Cerebellar cortex (tissue), 1 donor: ENCODE results near the gene SOHLH2.

Experiments used
- DNase-seq: peaks from one replicate; pipeline ENCODE4 v3.0.0-alpha.2; 2015; ENCODE audit warnings: low spot score

SOHLH2 gene

DNA sequence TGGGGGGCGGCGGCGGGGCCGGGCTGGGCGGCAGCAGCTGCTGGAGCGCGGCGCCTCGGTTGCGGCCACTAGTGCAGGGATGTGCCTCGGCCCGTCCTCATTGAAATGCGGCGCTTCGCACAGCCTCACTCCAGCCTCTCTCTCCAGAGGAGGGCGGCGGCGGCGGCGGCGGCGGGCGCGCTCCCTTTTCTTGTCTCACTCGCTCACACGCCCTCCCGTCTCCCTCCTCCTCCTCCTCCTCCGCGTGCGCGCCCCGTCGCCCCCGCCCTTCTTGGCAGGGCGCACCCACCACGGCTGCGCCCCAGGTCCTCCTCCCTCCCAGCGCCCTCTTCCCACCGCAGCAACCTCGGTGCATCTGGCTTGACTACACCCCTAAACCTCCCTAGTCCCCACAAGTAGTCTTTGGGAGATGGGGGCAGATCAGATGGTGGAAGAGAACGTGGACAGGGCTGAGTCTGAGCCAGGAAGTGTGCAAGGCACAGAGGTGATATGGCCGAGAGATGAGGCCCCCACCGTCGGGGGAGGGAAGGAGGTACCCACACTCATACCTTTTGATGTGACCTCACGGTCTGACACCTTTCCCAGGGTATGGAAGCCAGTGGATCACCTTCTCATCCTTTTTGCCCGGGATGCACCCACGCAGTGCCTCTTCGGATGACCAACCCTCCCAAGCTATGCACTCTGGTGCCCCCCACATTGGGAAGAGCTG lies 83.0 kb downstream of the SOHLH2 start, which contains the start of gene DCLK1:
TSS of gene DCLK1 (minus strand) at position 161 of the 709 bp plus-strand sequence.
- no peak for DNase-seq

DNA sequence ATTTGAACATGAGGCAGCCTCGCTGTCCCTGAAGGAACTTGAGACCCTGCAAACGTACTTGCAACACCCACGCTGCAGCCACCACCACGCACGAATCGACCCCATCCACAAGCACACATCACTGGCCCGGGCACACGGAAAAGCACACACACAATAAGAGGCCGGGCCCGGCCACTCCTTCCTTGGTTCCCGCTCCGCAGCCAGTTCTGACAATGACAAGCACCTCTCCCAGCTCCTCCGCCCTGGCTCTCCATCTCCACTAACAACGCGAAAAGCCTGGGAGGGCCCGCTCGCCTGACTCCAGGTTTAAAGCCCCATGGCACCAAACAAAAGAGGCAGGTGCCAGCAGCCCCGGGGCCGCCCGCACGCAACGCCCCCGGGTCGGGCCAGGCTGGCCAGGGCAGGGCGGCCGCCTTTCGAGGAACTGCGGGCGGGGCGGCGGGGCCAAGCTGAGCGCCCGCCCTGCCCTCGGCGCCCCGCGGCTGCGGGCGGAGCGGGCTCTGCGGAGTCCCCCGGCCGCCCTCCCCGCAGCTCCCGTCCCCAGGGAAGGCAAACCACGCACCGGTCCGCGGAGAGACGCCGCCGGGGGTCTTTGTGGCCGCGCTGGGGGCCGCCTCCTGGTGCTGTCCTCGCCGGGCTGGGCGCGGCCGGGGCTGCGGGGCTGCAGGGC lies 83.7 kb downstream of the SOHLH2 start:
- DNase-seq, result no peak

DNA sequence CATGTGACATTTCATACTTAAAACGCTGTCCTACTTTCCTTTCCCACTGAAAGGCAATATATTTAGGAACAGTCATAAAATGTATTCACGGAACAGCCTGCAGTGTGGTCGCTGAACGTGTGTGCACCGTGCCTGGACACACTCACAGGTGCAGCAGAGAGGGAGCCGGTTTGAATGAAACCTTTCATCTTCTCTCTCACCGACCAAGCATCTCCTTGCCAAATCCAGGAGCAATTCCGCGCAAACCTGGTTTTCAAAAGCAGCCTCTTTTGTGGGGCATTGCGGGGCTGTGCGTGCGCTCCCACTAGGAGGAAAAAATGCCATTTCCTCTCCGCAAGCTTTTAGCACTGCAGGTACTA lies 84.2 kb downstream of the SOHLH2 start:
- DNase-seq, result no peak

DNA sequence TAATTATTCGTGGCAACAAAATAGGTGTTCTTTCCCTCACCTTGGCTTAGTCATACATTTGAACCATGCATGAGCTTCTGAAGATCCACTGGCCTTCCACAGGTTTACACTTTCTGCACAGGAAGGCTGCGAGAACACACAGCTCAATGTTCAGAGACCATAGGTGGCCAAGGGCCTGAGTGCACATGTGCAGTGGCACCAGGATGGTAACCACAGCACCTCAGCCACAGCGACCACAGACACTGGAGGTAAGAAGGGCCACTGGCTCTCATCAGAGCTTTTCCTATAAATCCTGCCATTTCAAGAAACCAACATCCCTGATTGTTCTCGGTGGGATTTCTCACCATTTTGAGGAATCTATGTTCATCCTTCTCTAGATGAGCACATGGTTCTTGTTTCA lies 84.8 kb downstream of the SOHLH2 start:
- DNase-seq, result no peak

GRCh38 chr13:36126491-36126890 lies 87.9 kb downstream of the SOHLH2 start:
- DNase-seq, result no peak

GRCh38 chr13:36125841-36126240 lies 88.5 kb downstream of the SOHLH2 start:
- DNase-seq, result no peak

- DNase-seq, result no peak
Observed at GRCh38 chr13:36124236-36124822, 90.0 kb downstream of the SOHLH2 start.
